Ramos (cell line): ENCODE results near the gene IQSEC1.

Experiments used
- in situ Hi-C: fragments of 300-500 bp; cut with MboI; formaldehyde crosslinking; loops from one replicate; pipeline ENCODE4 v1.14.3; 2022; ENCODE audit warnings: low sequenced_read_pairs; ENCODE audit not compliant: unreplicated experiment

Gene IQSEC1

GRCh38 chr3:13073326-13074005 is at the start of gene IQSEC1:
IQSEC1 (minus strand) TSS chr3:13073429; CDS start chr3:13073014, 415 bp downstream.
- in situ Hi-C loops, result no loop called here

GRCh38 chr3:13122081-13123012 is 49.1 kb upstream of the IQSEC1 start:
- in situ Hi-C loops, result no loop called here

GRCh38 chr3:13121553-13122001 is 48.3 kb upstream of the IQSEC1 start:
- in situ Hi-C loops, result no loop called here

DNA sequence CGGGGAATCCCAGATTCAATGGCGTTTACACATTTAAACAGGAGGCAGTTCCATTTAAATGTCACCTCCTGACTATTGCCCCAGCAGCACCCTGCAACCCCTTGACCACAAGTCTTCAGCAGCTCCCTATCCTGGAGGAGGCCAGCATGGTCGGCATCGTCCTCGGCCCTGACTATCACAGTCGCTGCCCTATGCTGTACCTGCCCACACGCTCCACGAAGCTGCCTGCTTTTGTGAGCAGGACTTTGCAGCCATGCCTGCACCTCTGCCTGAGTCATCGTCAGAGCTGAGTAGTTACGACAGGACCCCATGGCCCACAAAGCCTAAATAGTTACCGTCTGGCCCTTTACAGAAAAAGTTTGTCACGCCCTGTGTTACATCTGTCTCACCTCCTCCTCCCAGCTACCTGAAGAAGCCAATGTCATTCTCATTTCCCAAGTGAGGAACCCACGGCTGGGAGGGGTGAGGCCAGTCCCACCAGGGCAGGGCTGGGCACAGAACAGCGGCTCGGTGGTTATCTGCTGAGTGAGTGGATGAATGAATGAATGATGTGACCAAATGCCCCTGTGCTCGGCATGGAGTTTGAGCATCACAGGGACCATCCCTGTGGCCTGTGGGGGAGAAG is 47.8 kb upstream of the IQSEC1 start:
- in situ Hi-C loops, result no loop called here

- in situ Hi-C loops, result no loop called here
These were observed 47.2 kb upstream of the IQSEC1 start for GRCh38 chr3:13120289-13120927.

GRCh38 chr3:13119471-13120220 is 46.4 kb upstream of the IQSEC1 start:
- in situ Hi-C loops, result no loop called here

- in situ Hi-C loops, result no loop called here
These were observed 43.2 kb upstream of the IQSEC1 start for GRCh38 chr3:13116426-13116825.

DNA sequence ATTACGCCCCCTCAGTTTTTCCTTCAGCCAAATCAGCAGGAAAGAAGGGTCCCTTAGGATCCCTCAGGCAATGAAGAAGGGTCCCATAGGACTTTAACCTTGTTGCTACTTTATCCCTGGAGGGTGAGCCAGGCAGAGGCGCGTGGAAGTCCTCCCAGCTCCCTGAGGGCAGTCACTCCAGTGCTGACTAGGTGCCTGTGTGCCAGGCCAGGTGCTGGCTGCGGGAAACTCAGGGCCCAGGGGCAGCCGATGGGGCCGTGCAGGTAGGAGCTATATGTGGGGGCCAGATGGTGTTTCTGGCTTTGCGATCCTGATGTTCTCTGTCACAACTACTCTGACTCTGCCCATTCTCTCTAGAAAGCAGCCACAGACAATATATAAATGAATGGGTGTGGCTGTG is 42.8 kb upstream of the IQSEC1 start:
- in situ Hi-C loops, result no loop called here

DNA sequence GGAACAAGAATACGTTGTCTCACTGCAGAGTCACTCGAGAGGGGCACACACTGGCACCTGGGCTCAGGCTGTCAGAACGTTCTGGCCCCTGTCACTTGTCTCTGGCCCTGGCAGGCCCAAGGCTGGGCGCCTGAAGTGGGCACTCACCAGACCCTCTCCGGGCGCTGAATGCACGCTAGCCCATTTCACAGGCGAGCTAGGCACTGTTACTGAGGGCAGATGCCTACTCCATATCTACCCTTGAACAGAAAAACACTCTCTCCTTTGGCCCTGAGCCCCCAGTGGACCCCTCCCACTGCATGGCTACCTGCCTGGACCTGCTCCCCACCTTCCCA is 42.3 kb upstream of the IQSEC1 start:
- in situ Hi-C loops, result no loop called here

DNA sequence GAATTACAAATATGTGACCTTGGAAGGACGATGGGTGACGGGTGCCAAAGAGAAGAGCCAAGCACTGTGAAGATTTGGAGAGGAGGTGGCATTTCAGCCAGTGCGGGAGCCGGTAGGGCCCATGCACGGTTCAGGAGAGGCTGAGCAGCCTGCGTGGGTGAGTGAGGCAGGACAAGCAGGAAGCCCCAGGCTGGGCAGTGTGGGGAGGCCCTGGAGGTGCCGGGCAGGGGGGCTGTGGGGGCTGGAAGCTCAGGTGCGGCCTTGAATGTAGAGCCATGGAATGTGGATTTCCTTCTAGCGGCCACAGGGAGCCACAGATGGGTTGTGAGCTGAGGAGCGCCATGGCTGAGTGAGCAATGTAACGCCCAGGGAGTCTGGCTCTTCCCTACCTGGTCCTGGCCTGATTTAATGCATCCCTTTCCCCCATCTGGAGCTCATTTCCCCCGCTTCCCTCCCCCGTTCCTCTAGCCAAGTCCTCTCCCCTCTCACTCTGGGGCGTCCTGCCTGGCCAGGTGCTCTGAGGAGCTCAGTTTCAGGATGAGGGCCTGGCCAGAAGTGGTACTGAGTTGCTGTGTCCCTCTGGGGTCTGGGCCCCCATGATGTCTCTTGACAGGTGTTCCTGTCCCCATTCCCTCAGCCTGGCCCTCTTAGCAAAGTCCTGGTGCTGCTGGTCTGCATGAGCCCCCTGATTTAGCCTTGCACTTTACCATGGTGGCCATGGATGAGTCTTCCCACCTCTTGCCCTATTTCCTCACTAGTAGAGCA is 41.8 kb upstream of the IQSEC1 start:
- in situ Hi-C loops, result no loop called here

GRCh38 chr3:13113346-13114330 is 40.4 kb upstream of the IQSEC1 start:
- in situ Hi-C loops, result no loop called here

DNA sequence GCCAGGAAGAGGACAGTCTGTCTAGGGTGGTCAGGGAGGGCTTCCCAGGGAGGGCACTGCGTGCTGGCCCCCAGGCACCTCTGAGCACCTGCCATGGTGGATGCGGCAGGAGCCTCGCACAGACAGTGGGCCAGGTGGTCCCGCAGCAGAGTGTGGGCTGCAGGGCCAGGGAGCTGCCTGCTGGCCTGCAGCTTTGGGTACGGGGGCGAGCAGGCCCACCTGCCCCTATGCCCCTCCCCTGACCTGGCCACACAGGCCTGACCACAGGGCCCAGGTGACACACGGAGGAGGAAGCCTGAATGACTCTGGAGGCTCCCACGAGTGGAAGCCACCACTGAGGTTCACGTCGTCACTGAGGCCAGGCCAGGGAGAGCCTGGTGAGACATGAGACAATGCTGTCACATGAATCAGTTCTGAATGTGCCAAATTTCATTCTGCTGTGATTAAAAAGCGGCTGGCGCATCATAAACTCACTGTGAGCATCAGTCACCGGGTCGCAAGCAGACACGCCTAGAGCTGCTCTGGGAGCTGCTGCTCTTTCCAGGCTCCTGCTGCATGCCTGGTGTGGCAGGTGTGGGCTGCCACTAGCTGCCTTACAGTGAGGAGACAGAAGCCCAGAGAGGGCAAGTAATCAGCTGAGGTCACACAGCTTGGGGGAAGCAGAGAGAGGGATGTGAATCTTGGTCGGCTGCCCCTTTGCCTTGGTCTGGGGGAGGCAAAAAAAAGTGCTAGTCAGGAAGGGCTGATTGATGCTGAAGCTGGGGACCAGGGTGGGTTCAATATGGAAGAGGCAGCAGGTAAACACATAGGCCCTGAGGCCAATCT is 39.5 kb upstream of the IQSEC1 start:
- in situ Hi-C loops, result no loop called here

DNA sequence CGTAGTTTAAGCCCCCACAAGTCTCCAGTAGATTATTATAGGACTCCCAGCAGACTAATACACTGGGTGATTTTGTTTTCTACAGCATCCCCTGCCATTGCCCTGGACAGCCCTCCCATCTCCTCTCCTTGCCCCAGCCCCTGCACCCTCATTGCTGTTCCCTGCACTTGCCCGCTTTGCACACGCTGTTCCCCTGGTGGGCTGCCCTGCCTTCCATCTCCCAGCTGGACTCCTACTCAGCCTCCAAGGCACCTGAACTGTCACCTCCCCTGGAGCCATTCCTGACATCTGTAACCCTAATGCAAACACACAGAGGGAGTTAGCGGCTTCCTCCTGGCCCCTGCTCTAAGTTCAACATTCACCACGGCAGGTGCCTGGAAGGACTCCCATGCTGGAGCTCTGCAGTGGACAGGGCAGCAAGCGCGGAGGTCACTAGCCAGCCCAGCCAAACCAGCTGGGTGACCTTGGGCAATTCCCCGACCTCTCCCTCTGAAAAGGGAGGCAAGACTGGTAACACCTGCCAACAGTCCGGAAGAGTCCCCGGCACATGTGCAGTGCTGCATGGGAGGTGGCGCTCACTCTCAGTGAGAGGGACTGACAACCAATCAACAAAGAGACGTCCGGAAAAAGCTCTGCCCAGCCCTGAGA is 38.8 kb upstream of the IQSEC1 start:
- in situ Hi-C loops, result no loop called here

DNA sequence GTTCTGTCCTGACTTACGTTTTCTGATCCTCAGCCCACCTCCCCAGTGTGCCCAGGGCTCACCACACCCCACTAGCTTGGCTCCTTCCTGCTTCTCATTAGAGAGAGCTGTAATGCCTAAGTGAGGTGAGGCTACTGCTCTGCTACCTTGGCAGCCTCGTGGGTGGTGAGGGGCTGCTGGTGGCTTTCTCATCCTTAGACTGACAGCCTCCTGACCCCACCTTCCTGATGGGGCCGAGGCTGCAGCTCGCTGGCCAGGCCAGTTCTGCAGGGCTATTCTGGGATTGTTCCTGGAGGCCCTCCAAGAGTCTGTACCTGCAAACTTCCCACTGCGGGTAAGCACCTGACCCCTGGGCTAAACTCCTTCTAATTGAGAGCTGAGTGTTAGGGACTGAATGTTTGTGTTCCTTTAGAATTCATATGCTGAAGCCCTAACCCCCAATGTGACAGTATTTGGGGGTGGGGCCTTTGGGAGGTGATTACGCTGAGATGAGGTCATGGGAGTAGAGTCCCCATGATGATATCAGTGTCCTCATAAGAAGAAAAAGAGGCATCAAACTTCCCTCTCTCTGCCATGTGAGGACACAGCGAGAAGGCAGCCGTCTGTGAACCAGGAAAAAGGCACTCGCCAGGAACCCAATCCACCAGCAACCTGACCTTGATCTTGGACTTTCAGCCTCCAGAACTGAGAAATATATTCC is 38.1 kb upstream of the IQSEC1 start:
- in situ Hi-C loops, result no loop called here

GRCh38 chr3:13110678-13111116 is 37.5 kb upstream of the IQSEC1 start:
- in situ Hi-C loops, result no loop called here

- in situ Hi-C loops, result no loop called here
These were observed 36.3 kb upstream of the IQSEC1 start for GRCh38 chr3:13109516-13109915.
